ENCODE measurements around the gene SLC13A3.

SLC13A3 gene

DNA sequence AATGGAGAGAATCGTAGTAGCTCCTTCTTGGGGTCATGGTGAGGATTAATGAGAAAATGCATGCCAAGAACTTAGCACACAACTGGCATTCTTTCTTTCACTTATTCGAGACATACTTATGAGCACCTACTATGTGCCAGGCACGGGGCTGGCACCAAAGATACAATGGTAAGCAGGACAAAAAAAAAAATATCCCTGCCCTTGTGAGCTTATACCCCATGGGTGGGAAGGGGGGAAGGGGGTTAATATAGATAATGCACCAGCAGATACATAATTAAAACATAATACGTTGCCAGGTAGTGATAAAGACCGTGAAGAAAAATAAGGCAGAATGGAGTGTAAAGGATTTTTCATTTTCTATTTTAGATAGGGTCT is 8.3 kb downstream of the SLC13A3 start:
- no peak overlapping the region for H3K4me3 ChIP-seq (ENCODE audit: insufficient read depth, low read depth, low read length, poor library complexity, severe bottlenecking)
- no peaks in the 10 kb centered on the region for H3K27me3 ChIP-seq (replicated peaks; ENCODE audit: control insufficient read depth, insufficient read depth, low read length, poor library complexity, severe bottlenecking)
- no peak overlapping the region for H3K27ac ChIP-seq (ENCODE audit: insufficient read depth, low read length, poor library complexity, severe bottlenecking)
- H3K9me3 ChIP-seq (ENCODE audit: control insufficient read depth, low read length), result no peaks in the 10 kb centered on the region
- H3K4me1 ChIP-seq (ENCODE audit: control insufficient read depth, insufficient read depth, low read length, poor library complexity, severe bottlenecking), result no peaks in the 10 kb centered on the region
- DNase-seq, result no peak
- H3K36me3 ChIP-seq (ENCODE audit: control insufficient read depth, insufficient read depth, low read length), result no peaks in the 10 kb centered on the region

- H3K27ac ChIP-seq (ENCODE audit: insufficient read depth, low read length, poor library complexity, severe bottlenecking), result no peak overlapping the region
- no peaks in the 10 kb centered on the region for H3K4me1 ChIP-seq (ENCODE audit: control insufficient read depth, insufficient read depth, low read length, poor library complexity, severe bottlenecking)
Observed at GRCh38 chr20:46642265-46642968, 8.8 kb downstream of the SLC13A3 start.

GRCh38 chr20:46641424-46641823 is 9.8 kb downstream of the SLC13A3 start:
- Histone ChIP-seq H3K36me3 (ENCODE audit: control insufficient read depth, insufficient read depth, low read length) (no peaks in the 10 kb centered on the region), H3K9me3 (ENCODE audit: control insufficient read depth, low read length) (no peaks in the 10 kb centered on the region), H3K27ac (ENCODE audit: insufficient read depth, low read length, poor library complexity, severe bottlenecking) (no peak overlapping the region), H3K4me3 (ENCODE audit: insufficient read depth, low read depth, low read length, poor library complexity, severe bottlenecking) (no peak overlapping the region), H3K27me3 (replicated peaks; ENCODE audit: control insufficient read depth, insufficient read depth, low read length, poor library complexity, severe bottlenecking) (no peaks in the 10 kb centered on the region), H3K4me1 (ENCODE audit: control insufficient read depth, insufficient read depth, low read length, poor library complexity, severe bottlenecking) (no peaks in the 10 kb centered on the region)
- DNase-seq, result no peak

More at GRCh38 chr20:46642265-46642968, 8.8 kb downstream of the SLC13A3 start:
- Histone ChIP-seq H3K27me3 (replicated peaks; ENCODE audit: control insufficient read depth, insufficient read depth, low read length, poor library complexity, severe bottlenecking) (no peaks in the 10 kb centered on the region), H3K9me3 (ENCODE audit: control insufficient read depth, low read length) (no peaks in the 10 kb centered on the region), H3K4me3 (ENCODE audit: insufficient read depth, low read depth, low read length, poor library complexity, severe bottlenecking) (no peak overlapping the region), H3K36me3 (ENCODE audit: control insufficient read depth, insufficient read depth, low read length) (no peaks in the 10 kb centered on the region)
- DNase-seq, result no peak

DNA sequence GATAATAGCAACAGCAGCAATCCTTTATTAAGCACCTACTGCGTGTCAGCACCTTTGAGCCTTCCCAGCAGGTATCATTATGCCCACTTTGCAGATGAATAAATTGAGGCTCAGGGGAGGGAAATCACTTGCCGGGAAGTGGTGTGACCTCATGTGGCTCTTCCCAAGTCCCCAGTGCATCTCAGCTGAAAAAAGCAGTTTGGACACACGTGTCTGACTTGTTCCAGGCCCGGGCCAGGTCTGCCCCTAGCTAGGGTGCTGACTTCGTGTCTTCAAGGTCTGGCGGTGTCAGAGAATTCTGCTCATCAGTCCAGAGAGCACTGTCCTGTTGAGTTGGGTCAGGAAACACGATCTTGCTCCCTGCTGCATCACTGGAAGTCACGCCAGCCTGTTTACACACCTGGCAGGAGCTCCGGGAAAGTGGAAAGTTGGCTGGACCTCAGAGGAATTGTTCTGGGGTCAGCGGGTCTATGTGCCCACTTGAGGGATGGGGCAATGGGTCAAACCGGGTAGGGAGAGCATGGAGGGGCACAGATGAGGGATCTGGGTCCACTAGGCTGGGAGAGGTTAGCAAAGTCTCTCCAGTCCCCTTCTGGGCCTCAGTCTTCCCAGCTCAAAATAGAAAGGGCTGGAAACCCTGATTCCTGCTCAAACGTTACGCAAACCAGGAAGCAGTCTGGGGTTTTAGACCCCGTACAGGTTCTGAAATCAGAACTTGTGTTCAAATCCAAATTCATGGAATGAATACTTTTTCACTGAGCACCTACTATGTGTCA is 10.5 kb downstream of the SLC13A3 start:
- no peaks in the 10 kb centered on the region for H3K27me3 ChIP-seq (replicated peaks; ENCODE audit: control insufficient read depth, insufficient read depth, low read length, poor library complexity, severe bottlenecking)
- no peak overlapping the region for H3K27ac ChIP-seq (ENCODE audit: insufficient read depth, low read length, poor library complexity, severe bottlenecking)
- H3K36me3 ChIP-seq (ENCODE audit: control insufficient read depth, insufficient read depth, low read length), result no peaks in the 10 kb centered on the region
- no peaks in the 10 kb centered on the region for H3K9me3 ChIP-seq (ENCODE audit: control insufficient read depth, low read length)
- no peak for DNase-seq
- H3K4me1 ChIP-seq (ENCODE audit: control insufficient read depth, insufficient read depth, low read length, poor library complexity, severe bottlenecking), result no peaks in the 10 kb centered on the region
- no peak overlapping the region for H3K4me3 ChIP-seq (ENCODE audit: insufficient read depth, low read depth, low read length, poor library complexity, severe bottlenecking)

DNA sequence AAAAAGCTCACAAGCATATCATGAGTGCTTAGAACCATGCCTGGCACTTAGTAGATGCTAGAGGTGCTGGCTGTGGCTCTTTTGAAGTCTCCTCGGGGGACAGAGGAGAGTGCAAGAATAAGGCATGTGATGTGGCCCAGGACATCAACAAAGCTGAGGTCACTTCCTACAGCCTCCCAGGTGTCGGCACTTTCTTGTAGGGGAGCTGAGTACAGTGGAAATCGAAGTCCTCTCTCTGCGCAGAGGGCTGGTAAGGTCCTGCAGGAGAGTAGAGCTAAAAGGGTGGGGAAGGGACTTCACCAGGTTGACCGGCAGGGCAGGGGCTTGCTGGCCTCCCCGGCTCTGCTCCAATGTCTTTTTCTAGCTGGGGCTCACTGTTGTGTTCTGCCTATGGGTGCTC is 11.2 kb downstream of the SLC13A3 start:
- no peak for DNase-seq
- no peaks in the 10 kb centered on the region for H3K36me3 ChIP-seq (ENCODE audit: control insufficient read depth, insufficient read depth, low read length)

DNA sequence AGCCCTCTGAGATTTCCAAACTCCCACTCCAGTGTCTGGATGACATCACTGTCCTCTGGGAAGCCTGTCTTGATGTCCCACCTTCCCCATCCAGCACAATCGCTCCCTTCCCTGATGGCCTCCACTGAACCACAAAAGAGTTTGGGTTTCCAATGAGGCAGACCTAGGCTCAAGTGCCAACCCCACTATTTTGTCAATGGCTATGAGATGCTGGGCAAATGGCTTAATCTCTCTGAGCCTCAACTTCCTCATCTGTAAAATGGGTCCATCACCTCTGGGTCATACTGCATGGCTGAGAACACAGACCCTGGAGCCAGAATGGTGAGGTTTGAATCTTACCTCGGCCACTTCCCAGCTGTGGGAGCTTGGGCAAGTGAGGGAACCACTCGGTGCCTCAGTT is 11.7 kb downstream of the SLC13A3 start:
- Histone ChIP-seq H3K36me3 (ENCODE audit: control insufficient read depth, insufficient read depth, low read length) (no peaks in the 10 kb centered on the region), H3K27ac (ENCODE audit: insufficient read depth, low read length, poor library complexity, severe bottlenecking) (no peak overlapping the region), H3K4me3 (ENCODE audit: insufficient read depth, low read depth, low read length, poor library complexity, severe bottlenecking) (no peak overlapping the region), H3K9me3 (ENCODE audit: control insufficient read depth, low read length) (no peaks in the 10 kb centered on the region), H3K27me3 (replicated peaks; ENCODE audit: control insufficient read depth, insufficient read depth, low read length, poor library complexity, severe bottlenecking) (no peaks in the 10 kb centered on the region), H3K4me1 (ENCODE audit: control insufficient read depth, insufficient read depth, low read length, poor library complexity, severe bottlenecking) (no peaks in the 10 kb centered on the region)
- DNase-seq, result no peak

More for the DNA sequence above, 11.2 kb downstream of the SLC13A3 start:
- Histone ChIP-seq H3K4me1 (ENCODE audit: control insufficient read depth, insufficient read depth, low read length, poor library complexity, severe bottlenecking) (no peaks in the 10 kb centered on the region), H3K27ac (ENCODE audit: insufficient read depth, low read length, poor library complexity, severe bottlenecking) (no peak overlapping the region), H3K9me3 (ENCODE audit: control insufficient read depth, low read length) (no peaks in the 10 kb centered on the region), H3K27me3 (replicated peaks; ENCODE audit: control insufficient read depth, insufficient read depth, low read length, poor library complexity, severe bottlenecking) (no peaks in the 10 kb centered on the region), H3K4me3 (ENCODE audit: insufficient read depth, low read depth, low read length, poor library complexity, severe bottlenecking) (no peak overlapping the region)

- no peaks in the 10 kb centered on the region for H3K36me3 ChIP-seq (ENCODE audit: control insufficient read depth, insufficient read depth, low read length)
Observed at GRCh38 chr20:46638898-46639274, 12.4 kb downstream of the SLC13A3 start.

GRCh38 chr20:46638134-46638897 is 12.9 kb downstream of the SLC13A3 start:
- Histone ChIP-seq H3K4me3 (ENCODE audit: insufficient read depth, low read depth, low read length, poor library complexity, severe bottlenecking) (no peak overlapping the region), H3K27ac (ENCODE audit: insufficient read depth, low read length, poor library complexity, severe bottlenecking) (no peak overlapping the region), H3K9me3 (ENCODE audit: control insufficient read depth, low read length) (no peaks in the 10 kb centered on the region), H3K36me3 (ENCODE audit: control insufficient read depth, insufficient read depth, low read length) (no peaks in the 10 kb centered on the region), H3K4me1 (ENCODE audit: control insufficient read depth, insufficient read depth, low read length, poor library complexity, severe bottlenecking) (no peaks in the 10 kb centered on the region), H3K27me3 (replicated peaks; ENCODE audit: control insufficient read depth, insufficient read depth, low read length, poor library complexity, severe bottlenecking) (no peaks in the 10 kb centered on the region)
- DNase-seq, result no peak

More at GRCh38 chr20:46638898-46639274, 12.4 kb downstream of the SLC13A3 start:
- H3K27me3 ChIP-seq (replicated peaks; ENCODE audit: control insufficient read depth, insufficient read depth, low read length, poor library complexity, severe bottlenecking), result no peaks in the 10 kb centered on the region
- H3K9me3 ChIP-seq (ENCODE audit: control insufficient read depth, low read length), result no peaks in the 10 kb centered on the region
- no peak overlapping the region for H3K27ac ChIP-seq (ENCODE audit: insufficient read depth, low read length, poor library complexity, severe bottlenecking)
- H3K4me1 ChIP-seq (ENCODE audit: control insufficient read depth, insufficient read depth, low read length, poor library complexity, severe bottlenecking), result no peaks in the 10 kb centered on the region
- no peak overlapping the region for H3K4me3 ChIP-seq (ENCODE audit: insufficient read depth, low read depth, low read length, poor library complexity, severe bottlenecking)
- no peak for DNase-seq

DNA sequence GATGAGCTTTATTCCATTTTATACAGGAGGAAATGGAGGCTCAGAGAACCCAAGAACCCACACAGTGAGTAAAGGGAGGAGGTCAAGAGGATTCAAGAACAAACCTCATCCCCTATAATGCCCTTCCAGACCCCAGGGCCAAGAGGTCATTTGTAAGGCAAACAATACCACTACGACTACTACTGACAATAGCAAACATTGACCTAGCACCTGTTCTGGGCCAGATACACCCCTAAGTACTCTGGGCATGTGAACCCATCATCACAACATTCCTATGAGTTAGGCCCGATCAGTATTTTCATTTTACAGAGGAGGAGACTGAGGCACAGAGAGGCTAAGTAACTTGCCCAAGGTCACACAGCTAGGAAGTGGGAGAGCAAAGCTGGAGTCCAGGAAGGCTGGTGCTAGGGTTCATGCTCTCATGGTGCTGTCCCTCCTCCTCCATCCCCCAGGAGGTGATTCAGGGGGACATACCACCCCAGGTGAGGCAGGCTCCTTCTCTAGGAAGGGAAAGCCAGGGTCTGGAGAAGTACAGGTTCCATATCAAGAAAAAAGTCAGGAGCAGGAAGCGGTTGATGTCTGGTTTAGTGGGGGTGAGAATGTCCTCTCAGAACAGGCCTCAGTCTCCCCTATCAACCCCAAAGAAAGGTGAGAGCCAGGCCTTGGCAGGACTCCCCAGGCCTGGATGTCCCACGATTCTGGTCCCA is 13.7 kb downstream of the SLC13A3 start:
- no peaks in the 10 kb centered on the region for H3K27me3 ChIP-seq (replicated peaks; ENCODE audit: control insufficient read depth, insufficient read depth, low read length, poor library complexity, severe bottlenecking)
- H3K27ac ChIP-seq (ENCODE audit: insufficient read depth, low read length, poor library complexity, severe bottlenecking), result no peak overlapping the region
- H3K36me3 ChIP-seq (ENCODE audit: control insufficient read depth, insufficient read depth, low read length), result no peaks in the 10 kb centered on the region
- no peak overlapping the region for H3K4me3 ChIP-seq (ENCODE audit: insufficient read depth, low read depth, low read length, poor library complexity, severe bottlenecking)
- no peak for DNase-seq
- no peaks in the 10 kb centered on the region for H3K9me3 ChIP-seq (ENCODE audit: control insufficient read depth, low read length)
- H3K4me1 ChIP-seq (ENCODE audit: control insufficient read depth, insufficient read depth, low read length, poor library complexity, severe bottlenecking), result no peaks in the 10 kb centered on the region

Measured in effector memory CD4-positive, alpha-beta T cell (primary cell).